Breast epithelium (tissue), 4 donors: ENCODE measurements around the gene NRN1L. TPM values are rescaled to one million over a fixed set of nuclear protein-coding genes. Genes with fewer than 3 reads are reported as not detected.

Experiments used
- DNase-seq, 2 donors: peaks; one replicate each; pipeline ENCODE4 v3.0.0-alpha.2; 2019; ENCODE audit warnings: low spot score in 2 of 2
- H3K27ac ChIP-seq, 2 donors: fragments of 200-600 bp; sonication (generic) in 1 of 2; one replicate each; pipeline ENCODE4 v1.5.1; 2016 to 2019; ENCODE audit warnings: mild to moderate bottlenecking in 1 of 2
- H3K27me3 ChIP-seq, 2 donors: fragments of 200-600 bp; sonication (generic) in 1 of 2; one replicate each; pipeline versions ENCODE4 v1.5.1 to v1.6.0; 2017 to 2019; ENCODE audit warnings: control low read depth in 1 of 2, mild to moderate bottlenecking in 1 of 2
- H3K36me3 ChIP-seq: fragments of 200-600 bp; one replicate; pipeline ENCODE4 v1.5.1; 2019
- H3K4me1 ChIP-seq, 2 donors: fragments of 200-600 bp; sonication (generic); one replicate each; pipeline ENCODE4 v1.5.1; 2016 to 2019; ENCODE audit warnings: control low read depth in 1 of 2
- H3K4me3 ChIP-seq, 3 donors: fragments of 200-600 bp; sonication (generic); 1 replicate in 2 of 3; 2 replicates in 1 of 3; pipeline ENCODE4 v1.5.1; 2016 to 2019; ENCODE audit warnings: mild to moderate bottlenecking in 3 of 3, moderate library complexity in 2 of 3
- H3K9me3 ChIP-seq, 2 donors: fragments of 200-600 bp; sonication (generic) in 1 of 2; one replicate each; pipeline ENCODE4 v1.5.1; 2016 to 2019; ENCODE audit warnings: control low read depth in 1 of 2
- POLR2A ChIP-seq: fragments of 450-650 bp; IDR thresholded peaks from one replicate; pipeline ENCODE4 v1.6.1; 2016; ENCODE audit warnings: antibody characterized with exemption, mild to moderate bottlenecking, moderate library complexity
- POLR2AphosphoS5 ChIP-seq, 3 donors: sonication (generic); formaldehyde crosslinking; IDR thresholded peaks; one replicate each; pipeline ENCODE4 v1.6.1; 2017; ENCODE audit warnings: antibody characterized with exemption in 3 of 3
- intact Hi-C: fragments of 100-400 bp; cut with DNase I; formaldehyde crosslinking; loops from one replicate; pipeline ENCODE4 v1.15.1; 2023; ENCODE audit warnings: low total_unique reads
- total RNA-seq, 3 donors: library from RNA; depleted of rRNA; stranded (reverse); fragments of >200 nt; gene quantifications; one replicate each; pipeline ENCODE4 v1.1.0, GENCODE V29; 2016
- TF ChIP-seq, protein P1 (sequence below), 3 donors: fragments of 450-650 bp; IDR thresholded peaks; one replicate each; pipeline ENCODE4 v1.5.1; 2016 to 2017; ENCODE audit warnings: antibody characterized with exemption in 3 of 3, mild to moderate bottlenecking in 3 of 3, moderate library complexity in 3 of 3

Gene NRN1L
- total RNA-seq, 3 donors from 2014 or later, result 1.3 to 1.4 TPM; not detected in 1

DNA sequence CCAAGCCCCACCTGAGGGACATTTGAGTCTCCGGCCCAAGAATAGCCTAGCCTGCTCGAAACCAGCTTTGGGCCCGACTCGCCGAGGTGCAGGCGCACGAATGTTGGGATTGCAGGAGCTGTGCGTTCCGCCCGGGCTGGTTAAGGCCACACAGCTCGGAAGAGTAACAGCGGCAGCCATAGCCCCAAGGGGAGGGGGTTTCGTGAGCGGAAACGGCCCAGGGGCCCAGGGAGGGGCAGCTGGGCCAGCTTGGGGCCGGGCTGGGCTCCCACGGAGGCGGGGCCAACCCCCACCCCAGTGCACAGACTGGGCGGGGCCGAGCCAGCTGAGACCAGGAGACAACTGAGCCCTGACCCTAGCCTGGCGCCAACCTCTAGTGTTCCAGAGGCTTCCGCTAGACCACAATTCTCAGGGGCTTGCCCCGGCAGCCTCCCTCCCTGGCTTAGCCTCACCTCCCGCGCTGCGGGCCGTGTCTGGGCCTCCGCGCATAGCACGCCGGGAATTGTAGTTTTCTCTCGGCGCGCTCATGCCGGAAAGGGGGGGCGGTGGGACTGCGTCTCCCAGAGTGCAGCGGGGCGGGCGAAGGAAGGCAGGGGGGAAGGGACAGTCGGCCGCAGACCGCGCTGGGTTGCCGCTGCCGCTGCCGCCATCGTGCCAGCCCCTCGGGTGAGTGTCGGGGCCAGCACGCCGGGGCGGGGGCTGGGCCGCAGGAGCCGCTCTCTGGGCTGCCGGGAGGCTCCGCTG, 38.2 kb upstream of the NRN1L start, which contains the start of gene NUTF2:
Gene NUTF2 (plus strand): TSS at position 614 of the 744 bp plus-strand sequence. CDS start 18,198 bp downstream, outside the sequence.
- Histone ChIP-seq H3K9me3 (no peaks in the 10 kb centered on the region), H3K4me3 (peak within 1 kb of the TSS; percentile 91 to 98 (median 95)), H3K36me3 (no peaks in the 10 kb centered on the region), H3K4me1 (peaks cover 18 to 31% of the 10 kb centered on the region in 2 donors), H3K27ac (peak within 1 kb of the TSS; percentile 92 to 94), H3K27me3 (no peaks in the 10 kb centered on the region)
- DNase-seq, result peak; percentile 92 to 94
- peak; percentile 82 to 86 (median 85) for TF ChIP-seq POLR2AphosphoS5 (IDR thresholded peaks at IDR 0.05)
- TF ChIP-seq, protein P1, sequence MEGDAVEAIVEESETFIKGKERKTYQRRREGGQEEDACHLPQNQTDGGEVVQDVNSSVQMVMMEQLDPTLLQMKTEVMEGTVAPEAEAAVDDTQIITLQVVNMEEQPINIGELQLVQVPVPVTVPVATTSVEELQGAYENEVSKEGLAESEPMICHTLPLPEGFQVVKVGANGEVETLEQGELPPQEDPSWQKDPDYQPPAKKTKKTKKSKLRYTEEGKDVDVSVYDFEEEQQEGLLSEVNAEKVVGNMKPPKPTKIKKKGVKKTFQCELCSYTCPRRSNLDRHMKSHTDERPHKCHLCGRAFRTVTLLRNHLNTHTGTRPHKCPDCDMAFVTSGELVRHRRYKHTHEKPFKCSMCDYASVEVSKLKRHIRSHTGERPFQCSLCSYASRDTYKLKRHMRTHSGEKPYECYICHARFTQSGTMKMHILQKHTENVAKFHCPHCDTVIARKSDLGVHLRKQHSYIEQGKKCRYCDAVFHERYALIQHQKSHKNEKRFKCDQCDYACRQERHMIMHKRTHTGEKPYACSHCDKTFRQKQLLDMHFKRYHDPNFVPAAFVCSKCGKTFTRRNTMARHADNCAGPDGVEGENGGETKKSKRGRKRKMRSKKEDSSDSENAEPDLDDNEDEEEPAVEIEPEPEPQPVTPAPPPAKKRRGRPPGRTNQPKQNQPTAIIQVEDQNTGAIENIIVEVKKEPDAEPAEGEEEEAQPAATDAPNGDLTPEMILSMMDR (IDR thresholded peaks at IDR 0.05), result peak in 1 of 3 donors; percentile 10
- peak; percentile 66 for TF ChIP-seq POLR2A
- intact Hi-C loops, result no loop called here

DNA sequence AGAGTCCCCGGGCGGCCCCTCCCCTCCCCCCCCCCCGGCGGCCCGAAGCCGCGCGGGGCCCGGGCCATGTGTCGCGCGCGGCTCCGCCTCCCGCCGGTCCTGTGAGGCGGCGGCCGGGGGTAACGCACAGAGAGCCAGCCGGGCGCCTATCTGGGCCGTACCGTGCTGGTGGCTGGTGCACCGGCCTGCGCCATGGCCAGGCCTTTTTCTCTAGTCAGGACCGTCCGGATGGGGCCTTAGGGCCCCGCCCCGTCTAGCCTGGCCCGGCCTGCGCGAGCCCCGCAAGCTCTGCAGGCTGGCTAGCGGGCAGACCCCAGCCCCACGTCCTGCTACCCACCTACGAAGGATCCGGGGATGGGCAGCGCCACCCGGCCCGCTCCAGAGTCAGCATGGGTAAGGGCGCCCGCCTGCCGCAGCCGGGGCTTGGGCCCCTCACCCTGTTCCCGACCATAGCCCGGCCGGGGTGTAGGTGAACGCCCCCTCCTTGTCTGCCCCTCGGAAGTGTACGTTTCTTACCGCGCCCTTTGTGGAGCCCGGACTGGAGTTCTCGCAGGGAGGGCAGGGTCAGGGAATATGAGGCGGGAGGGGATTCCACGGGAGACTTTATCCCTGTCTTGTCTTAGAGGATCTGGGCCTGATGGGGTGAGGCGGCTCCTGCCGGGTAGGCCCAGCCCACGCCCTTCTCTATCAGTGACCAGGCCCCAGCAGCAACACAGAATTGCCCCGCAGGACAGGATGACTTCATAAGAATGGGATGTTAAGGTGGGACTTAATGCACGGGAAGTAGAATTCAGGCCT, 37.4 kb upstream of the NRN1L start, which contains the start of gene CENPT:
Gene CENPT (minus strand): TSS at position 630 of the 798 bp plus-strand sequence. CDS start 13,834 bp downstream, outside the sequence.
- Histone ChIP-seq H3K9me3 (no peaks in the 10 kb centered on the region), H3K4me3 (peak within 1 kb of the TSS; percentile 91 to 98 (median 95)), H3K27ac (peak within 1 kb of the TSS; percentile 92 to 94), H3K36me3 (no peaks in the 10 kb centered on the region), H3K27me3 (no peaks in the 10 kb centered on the region), H3K4me1 (peaks cover 16 to 31% of the 10 kb centered on the region in 2 donors)
- intact Hi-C loops, result no loop called here
- DNase-seq, result peak in 1 of 2 donors; percentile 41
- TF ChIP-seq POLR2A, result no peak
- TF ChIP-seq, protein P1 (IDR thresholded peaks at IDR 0.05), result no peak

DNA sequence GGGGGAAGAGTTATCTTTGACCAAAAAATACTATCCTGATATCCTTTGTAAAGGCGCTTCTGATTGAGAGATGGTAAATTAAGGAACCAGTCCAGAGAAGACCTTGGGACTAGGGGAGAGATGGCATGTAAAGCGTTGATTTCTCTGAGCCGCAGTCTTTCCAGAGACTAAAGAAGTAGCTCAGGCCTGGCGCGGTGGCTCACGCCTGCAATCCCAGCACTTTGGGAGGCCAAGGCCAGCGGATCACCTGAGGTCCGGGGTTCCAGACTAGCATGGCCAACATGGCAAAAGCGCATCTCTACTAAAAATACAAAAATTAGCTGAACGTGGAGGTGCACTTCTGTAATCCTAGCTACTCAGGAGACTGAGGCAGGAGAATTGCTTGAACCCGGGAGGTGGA, 36.6 kb upstream of the NRN1L start:
- TF ChIP-seq POLR2A, result no peak
- no peak for TF ChIP-seq POLR2AphosphoS5 (IDR thresholded peaks at IDR 0.05)
- TF ChIP-seq, protein P1 (IDR thresholded peaks at IDR 0.05), result no peak
- intact Hi-C loops, result no loop called here
- no peak for DNase-seq
- H3K4me1 ChIP-seq, result peaks cover 16 to 29% of the 10 kb centered on the region in 2 donors
- no peaks in the 10 kb centered on the region for H3K36me3 ChIP-seq
- H3K4me3 ChIP-seq, result peak overlapping the region; percentile 91 to 98 (median 95)
- no peaks in the 10 kb centered on the region for H3K9me3 ChIP-seq
- peak overlapping the region in 1 of 2 donors; percentile 92 for H3K27ac ChIP-seq
- no peaks in the 10 kb centered on the region for H3K27me3 ChIP-seq

DNA sequence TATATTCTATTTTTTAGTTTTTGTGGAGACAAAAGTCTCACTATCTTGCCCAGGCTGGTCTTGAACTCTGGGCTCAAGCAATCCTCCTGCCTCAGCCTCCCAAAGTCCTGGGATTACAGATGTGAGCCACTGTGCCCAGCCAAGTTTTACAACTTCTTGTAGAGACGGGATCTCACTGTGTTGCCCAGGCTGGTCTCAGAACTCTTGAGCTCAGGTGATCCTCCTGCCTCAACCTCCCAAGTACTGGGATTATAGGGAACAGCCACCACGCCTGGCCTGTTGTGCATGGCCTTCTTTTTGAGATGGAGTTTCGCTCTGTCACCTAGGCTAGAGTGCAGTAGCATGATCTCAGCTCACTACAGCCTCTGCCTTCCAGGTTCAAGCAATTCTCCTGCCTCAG, 31.0 kb upstream of the NRN1L start:
- Histone ChIP-seq H3K4me3 (no peak overlapping the region), H3K36me3 (no peaks in the 10 kb centered on the region), H3K27me3 (no peaks in the 10 kb centered on the region), H3K4me1 (peaks cover 6 to 12% of the 10 kb centered on the region in 2 donors), H3K27ac (no peak overlapping the region), H3K9me3 (no peaks in the 10 kb centered on the region)
- intact Hi-C loops, result no loop called here
- no peak for DNase-seq
- TF ChIP-seq, protein P1 (IDR thresholded peaks at IDR 0.05), result no peak
- TF ChIP-seq POLR2AphosphoS5 (IDR thresholded peaks at IDR 0.05) (no peak), POLR2A (no peak)
